Measurements from ENCODE around the gene EEFSEC. TPM values are rescaled to one million over a fixed set of nuclear protein-coding genes. Genes with fewer than 3 reads are reported as not detected.

EEFSEC gene
- total RNA-seq, 1 experiment from 2014 or later, result 14.0 TPM

DNA sequence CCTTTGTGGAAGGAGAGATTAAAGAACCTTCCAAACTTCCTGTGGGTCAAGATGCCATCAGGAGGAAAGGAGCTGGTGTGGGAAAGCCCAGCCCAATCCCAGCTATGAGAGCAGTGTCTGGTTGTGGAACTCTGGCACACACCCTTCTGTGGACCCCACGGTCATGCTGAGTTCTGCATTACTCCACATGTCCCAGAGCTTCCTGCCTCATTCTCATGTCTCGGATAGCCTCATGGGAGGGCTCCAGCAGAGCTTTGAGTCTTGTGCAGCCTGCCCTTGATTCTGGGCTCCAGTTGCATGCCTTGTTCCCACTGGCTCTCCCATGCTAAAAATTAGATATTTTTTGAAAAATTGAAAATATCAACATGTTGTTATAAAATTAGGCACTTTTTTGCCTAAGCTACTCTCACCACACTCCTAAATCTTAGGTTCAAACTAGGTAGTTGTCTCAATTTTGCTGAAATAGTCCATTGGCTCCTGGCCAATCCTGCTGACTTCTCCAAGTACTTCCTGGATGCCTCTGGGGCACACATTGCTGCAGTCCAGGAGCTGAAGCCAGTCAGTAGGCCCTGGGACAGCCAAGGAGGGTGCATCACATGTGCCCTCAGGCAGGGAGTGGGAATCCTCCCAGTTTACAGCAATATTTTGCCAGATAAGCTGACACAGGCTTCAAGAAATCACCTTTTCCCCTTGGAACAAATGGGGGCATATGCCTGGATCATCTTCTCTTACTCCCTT lies 144.3 kb downstream of the EEFSEC start:
- H3K9me3 ChIP-seq, result no peaks in the 10 kb centered on the region
- intact Hi-C loops (cut with micrococcal nuclease; ENCODE audit: unreplicated experiment), result no loop called here
- Mint-ChIP-seq H3K4me1 (ENCODE audit: low read depth, unreplicated experiment) (no peaks in the 10 kb centered on the region), H3K27ac (ENCODE audit: unreplicated experiment) (no peak overlapping the region), H3K36me3 (ENCODE audit: insufficient read depth, unreplicated experiment) (no peaks in the 10 kb centered on the region), H3K4me3 (ENCODE audit: unreplicated experiment) (no peak overlapping the region), H3K27me3 (ENCODE audit: insufficient read depth, unreplicated experiment) (no peaks in the 10 kb centered on the region), H3K9me3 (ENCODE audit: unreplicated experiment) (no peaks in the 10 kb centered on the region)
- H3K27me3 ChIP-seq (replicated peaks; ENCODE audit: control insufficient read depth, insufficient read depth, low read length), result no peaks in the 10 kb centered on the region
- no TSS peak for BruUV-seq (replicated peaks)
- no peaks in the 10 kb centered on the region for H3K36me3 ChIP-seq (ENCODE audit: control insufficient read depth, insufficient read depth, low read length)
- no peak for DNase-seq
- TF ChIP-seq, protein P1, sequence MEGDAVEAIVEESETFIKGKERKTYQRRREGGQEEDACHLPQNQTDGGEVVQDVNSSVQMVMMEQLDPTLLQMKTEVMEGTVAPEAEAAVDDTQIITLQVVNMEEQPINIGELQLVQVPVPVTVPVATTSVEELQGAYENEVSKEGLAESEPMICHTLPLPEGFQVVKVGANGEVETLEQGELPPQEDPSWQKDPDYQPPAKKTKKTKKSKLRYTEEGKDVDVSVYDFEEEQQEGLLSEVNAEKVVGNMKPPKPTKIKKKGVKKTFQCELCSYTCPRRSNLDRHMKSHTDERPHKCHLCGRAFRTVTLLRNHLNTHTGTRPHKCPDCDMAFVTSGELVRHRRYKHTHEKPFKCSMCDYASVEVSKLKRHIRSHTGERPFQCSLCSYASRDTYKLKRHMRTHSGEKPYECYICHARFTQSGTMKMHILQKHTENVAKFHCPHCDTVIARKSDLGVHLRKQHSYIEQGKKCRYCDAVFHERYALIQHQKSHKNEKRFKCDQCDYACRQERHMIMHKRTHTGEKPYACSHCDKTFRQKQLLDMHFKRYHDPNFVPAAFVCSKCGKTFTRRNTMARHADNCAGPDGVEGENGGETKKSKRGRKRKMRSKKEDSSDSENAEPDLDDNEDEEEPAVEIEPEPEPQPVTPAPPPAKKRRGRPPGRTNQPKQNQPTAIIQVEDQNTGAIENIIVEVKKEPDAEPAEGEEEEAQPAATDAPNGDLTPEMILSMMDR (IDR thresholded peaks at IDR 0.05; ENCODE audit: insufficient read depth in 1 of 2, low read depth in 1 of 2, low read length in 1 of 2, severe bottlenecking in 1 of 2, unreplicated experiment in 1 of 2), result no peak
- H3K4me3 ChIP-seq (ENCODE audit: low read depth, low read length), result no peak overlapping the region
- no peaks in the 10 kb centered on the region for H3K4me1 ChIP-seq
- POLR2A ChIA-PET, result no interaction called here
- CTCF ChIA-PET, result no interaction called here

- H3K9me3 Mint-ChIP-seq (ENCODE audit: unreplicated experiment), result no peaks in the 10 kb centered on the region
- no peaks in the 10 kb centered on the region for H3K4me1 Mint-ChIP-seq (ENCODE audit: low read depth, unreplicated experiment)
- ChIA-PET CTCF (no interaction called here), POLR2A (no interaction called here)
- no peaks in the 10 kb centered on the region for H3K9me3 ChIP-seq
- H3K36me3 Mint-ChIP-seq (ENCODE audit: insufficient read depth, unreplicated experiment), result no peaks in the 10 kb centered on the region
- no peak overlapping the region for H3K4me3 ChIP-seq (ENCODE audit: low read depth, low read length)
- no peaks in the 10 kb centered on the region for H3K27me3 Mint-ChIP-seq (ENCODE audit: insufficient read depth, unreplicated experiment)
- no peaks in the 10 kb centered on the region for H3K36me3 ChIP-seq (ENCODE audit: control insufficient read depth, insufficient read depth, low read length)
- H3K4me3 Mint-ChIP-seq (ENCODE audit: unreplicated experiment), result no peak overlapping the region
- DNase-seq, result no peak
- no TSS peak for BruUV-seq (replicated peaks)
- intact Hi-C loops (cut with micrococcal nuclease; ENCODE audit: unreplicated experiment), result no loop called here
- TF ChIP-seq, protein P1 (IDR thresholded peaks at IDR 0.05; ENCODE audit: insufficient read depth in 1 of 2, low read depth in 1 of 2, low read length in 1 of 2, severe bottlenecking in 1 of 2, unreplicated experiment in 1 of 2), result no peak
- no peaks in the 10 kb centered on the region for H3K4me1 ChIP-seq
- H3K27ac Mint-ChIP-seq (ENCODE audit: unreplicated experiment), result no peak overlapping the region
- H3K27me3 ChIP-seq (replicated peaks; ENCODE audit: control insufficient read depth, insufficient read depth, low read length), result no peaks in the 10 kb centered on the region
These were observed 148.1 kb downstream of the EEFSEC start for GRCh38 chr3:128301186-128302023.

DNA sequence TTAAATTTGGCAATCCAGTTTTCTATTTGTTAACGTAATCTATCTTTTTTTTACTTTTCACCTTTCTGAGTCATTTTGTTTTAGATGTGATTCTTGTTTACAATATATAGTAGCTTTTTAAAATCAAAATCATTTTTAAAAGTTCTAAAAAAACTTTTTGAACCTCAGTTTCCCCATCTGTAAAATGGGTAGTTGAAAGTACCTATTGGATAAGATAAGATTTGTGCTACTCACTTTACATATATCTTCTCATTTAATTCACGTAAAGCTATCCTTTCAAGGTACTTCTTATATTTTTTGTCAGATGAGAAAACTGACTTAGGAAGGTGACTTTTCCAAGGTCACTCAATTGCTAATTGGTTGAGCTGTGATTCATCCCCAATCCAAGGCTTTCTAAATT lies 153.2 kb downstream of the EEFSEC start:
- TF ChIP-seq, protein P1 (IDR thresholded peaks at IDR 0.05; ENCODE audit: insufficient read depth in 1 of 2, low read depth in 1 of 2, low read length in 1 of 2, severe bottlenecking in 1 of 2, unreplicated experiment in 1 of 2), result no peak
- DNase-seq, result no peak
- Histone ChIP-seq H3K27me3 (replicated peaks; ENCODE audit: control insufficient read depth, insufficient read depth, low read length) (no peaks in the 10 kb centered on the region), H3K36me3 (ENCODE audit: control insufficient read depth, insufficient read depth, low read length) (no peaks in the 10 kb centered on the region), H3K4me1 (peaks cover 9% of the 10 kb centered on the region), H3K9me3 (no peaks in the 10 kb centered on the region), H3K4me3 (ENCODE audit: low read depth, low read length) (no peak overlapping the region)
- Mint-ChIP-seq H3K36me3 (ENCODE audit: insufficient read depth, unreplicated experiment) (peaks cover 5% of the 10 kb centered on the region), H3K27me3 (ENCODE audit: insufficient read depth, unreplicated experiment) (no peaks in the 10 kb centered on the region), H3K4me1 (ENCODE audit: low read depth, unreplicated experiment) (no peaks in the 10 kb centered on the region), H3K9me3 (ENCODE audit: unreplicated experiment) (no peaks in the 10 kb centered on the region), H3K4me3 (ENCODE audit: unreplicated experiment) (no peak overlapping the region), H3K27ac (ENCODE audit: unreplicated experiment) (no peak overlapping the region)
- no TSS peak for BruUV-seq (replicated peaks)
- CTCF ChIA-PET, result interaction anchor here (0.6 to 2.5 kb wide), 10 partner anchors 79 to 201 kb away, joined by 3 to 16 read pairs (median 4); no protein-coding TSS in a partner anchor
- intact Hi-C loops (cut with micrococcal nuclease; ENCODE audit: unreplicated experiment), result loop anchor here (2.0 to 5.0 kb wide), 2 partner anchors 120 to 301 kb away; no protein-coding TSS in a partner anchor
- POLR2A ChIA-PET, result no interaction called here
